Omental fat pad (tissue), 4 donors: Measurements from ENCODE around the gene LLGL2. TPM values are rescaled to one million over a fixed set of nuclear protein-coding genes. Genes with fewer than 3 reads are reported as not detected.

Source experiments
- ATAC-seq: fragments of 150-250 bp; one replicate; pipeline ENCODE4 v1.9.1; 2016; ENCODE audit warnings: mild to moderate bottlenecking, moderate library complexity; ENCODE audit not compliant: low FRiP score
- DNase-seq: peaks from one replicate; pipeline ENCODE4 v3.0.0-alpha.2; 2019; ENCODE audit warnings: low spot score
- total RNA-seq, 4 donors: library from RNA; depleted of rRNA; stranded (reverse); fragments of >200 nt; gene quantifications; one replicate each; pipeline ENCODE4 v1.1.0, GENCODE V29; 2016
- TF ChIP-seq, protein P1 (sequence below), 3 donors: fragments of 450-650 bp; IDR thresholded peaks; one replicate each; pipeline ENCODE4 v1.5.1; 2016 to 2017; ENCODE audit warnings: antibody characterized with exemption in 3 of 3, mild to moderate bottlenecking in 3 of 3, moderate library complexity in 2 of 3

Gene LLGL2
- total RNA-seq, 4 donors from 2014 or later, result 5.4 to 10.4 (median 6.7) TPM

DNA sequence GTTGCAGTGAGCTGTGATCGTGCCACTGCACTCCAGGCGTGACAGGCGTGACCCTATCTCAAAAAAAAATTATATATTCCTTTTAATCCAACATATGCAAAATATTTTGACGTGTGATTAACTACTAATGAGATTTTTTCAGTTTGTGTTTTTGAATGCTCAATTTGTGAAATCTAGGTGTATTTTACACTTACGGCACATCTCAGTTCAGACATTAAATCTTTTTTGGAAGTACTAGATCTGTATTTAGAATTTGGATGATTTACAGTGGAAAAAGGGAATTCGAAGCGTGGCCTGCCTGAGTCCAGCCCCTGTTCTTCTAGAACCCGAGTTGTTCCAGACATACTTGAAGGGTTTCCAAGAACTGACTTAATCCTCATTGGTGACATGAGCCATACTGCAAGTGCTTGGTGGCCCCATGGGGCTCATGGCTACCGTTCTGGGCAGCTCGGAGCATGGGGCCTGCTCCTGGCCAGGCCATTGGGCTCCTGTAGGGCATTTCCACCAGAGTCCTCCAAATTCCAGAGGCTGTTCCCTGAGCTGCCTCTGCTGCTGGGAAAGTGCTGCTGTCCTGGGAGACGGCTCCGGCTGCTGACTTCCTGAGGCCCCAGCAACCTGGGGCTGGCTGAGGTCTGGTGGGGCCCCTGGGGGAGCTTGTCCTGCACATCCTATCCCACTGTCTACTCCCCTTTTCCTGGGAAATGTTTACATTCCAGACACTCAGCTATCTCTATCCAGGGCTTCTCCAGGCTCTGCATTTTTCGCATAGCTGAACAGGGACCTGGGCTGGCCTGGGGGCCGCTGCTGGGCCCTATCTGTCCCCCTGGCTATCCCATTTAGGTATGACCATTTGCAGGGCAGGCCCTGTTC, 27.2 kb downstream of the LLGL2 start:
- TF ChIP-seq, protein P1, sequence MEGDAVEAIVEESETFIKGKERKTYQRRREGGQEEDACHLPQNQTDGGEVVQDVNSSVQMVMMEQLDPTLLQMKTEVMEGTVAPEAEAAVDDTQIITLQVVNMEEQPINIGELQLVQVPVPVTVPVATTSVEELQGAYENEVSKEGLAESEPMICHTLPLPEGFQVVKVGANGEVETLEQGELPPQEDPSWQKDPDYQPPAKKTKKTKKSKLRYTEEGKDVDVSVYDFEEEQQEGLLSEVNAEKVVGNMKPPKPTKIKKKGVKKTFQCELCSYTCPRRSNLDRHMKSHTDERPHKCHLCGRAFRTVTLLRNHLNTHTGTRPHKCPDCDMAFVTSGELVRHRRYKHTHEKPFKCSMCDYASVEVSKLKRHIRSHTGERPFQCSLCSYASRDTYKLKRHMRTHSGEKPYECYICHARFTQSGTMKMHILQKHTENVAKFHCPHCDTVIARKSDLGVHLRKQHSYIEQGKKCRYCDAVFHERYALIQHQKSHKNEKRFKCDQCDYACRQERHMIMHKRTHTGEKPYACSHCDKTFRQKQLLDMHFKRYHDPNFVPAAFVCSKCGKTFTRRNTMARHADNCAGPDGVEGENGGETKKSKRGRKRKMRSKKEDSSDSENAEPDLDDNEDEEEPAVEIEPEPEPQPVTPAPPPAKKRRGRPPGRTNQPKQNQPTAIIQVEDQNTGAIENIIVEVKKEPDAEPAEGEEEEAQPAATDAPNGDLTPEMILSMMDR (IDR thresholded peaks at IDR 0.05), result no peak
- ATAC-seq (no peak), DNase-seq (no peak)

DNA sequence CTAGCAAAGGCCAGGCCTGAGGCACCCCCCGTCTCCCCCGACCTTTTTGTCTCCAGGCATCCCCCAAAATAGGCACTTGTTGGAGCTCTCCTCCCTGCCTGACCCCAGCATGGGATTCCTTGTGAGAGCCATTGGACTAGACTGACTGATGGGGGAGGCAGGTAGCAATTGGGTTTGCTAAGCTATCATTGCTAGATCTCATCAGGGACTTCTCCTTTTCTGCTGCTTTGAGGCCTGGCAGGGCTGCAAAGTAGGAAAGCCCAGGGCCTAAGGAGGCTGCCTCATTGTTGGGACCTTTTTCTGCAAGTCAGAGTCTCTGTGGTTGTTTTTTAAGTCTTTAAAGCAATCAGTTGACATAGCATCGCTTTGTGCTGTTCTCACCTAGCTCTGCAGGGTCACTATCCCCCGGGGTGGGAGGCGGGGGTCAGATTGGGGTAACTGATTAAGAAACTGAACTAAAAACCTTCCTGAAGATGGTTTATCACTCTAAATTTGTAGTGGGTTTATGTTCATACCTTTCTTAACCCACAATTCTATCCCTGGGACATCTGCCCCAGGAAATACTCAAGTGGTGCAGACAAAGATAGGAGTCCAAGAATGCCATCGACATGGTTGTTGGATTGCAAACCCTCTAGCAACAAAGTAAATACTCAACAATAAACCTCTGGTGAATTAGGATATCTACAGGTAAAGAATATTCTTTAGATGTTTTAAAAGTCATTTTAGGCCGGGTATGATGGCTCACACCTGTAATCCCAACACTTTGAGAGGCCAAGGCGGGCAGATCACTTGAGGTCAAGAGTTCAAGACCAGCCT, 28.0 kb downstream of the LLGL2 start:
- ATAC-seq (no peak), DNase-seq (no peak)
- TF ChIP-seq, protein P1 (IDR thresholded peaks at IDR 0.05), result no peak

DNA sequence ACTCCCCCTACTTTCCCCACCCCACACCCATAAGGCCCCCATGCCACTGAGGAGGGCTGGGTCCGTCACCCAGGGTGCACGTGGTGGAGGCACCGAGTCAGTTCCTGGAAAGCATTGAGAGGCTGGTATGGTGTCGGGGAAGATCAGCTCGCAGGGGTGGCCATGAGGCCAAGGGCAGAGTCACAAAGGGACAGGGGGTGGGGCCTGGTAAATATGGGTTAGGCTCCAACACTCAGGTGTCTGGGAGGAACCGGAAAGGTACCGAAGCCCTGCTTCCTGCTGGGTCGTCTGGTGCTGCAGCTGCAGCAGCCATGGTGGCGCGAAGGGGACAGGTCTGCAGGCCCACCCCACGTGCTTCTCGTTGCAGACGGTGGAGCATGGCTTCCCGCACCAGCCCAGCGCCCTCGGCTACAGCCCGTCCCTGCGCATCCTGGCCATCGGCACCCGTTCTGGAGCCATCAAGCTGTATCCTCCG, 30.2 kb downstream of the LLGL2 start:
- no peak for DNase-seq
- no peak for ATAC-seq
- TF ChIP-seq, protein P1 (IDR thresholded peaks at IDR 0.05), result no peak

DNA sequence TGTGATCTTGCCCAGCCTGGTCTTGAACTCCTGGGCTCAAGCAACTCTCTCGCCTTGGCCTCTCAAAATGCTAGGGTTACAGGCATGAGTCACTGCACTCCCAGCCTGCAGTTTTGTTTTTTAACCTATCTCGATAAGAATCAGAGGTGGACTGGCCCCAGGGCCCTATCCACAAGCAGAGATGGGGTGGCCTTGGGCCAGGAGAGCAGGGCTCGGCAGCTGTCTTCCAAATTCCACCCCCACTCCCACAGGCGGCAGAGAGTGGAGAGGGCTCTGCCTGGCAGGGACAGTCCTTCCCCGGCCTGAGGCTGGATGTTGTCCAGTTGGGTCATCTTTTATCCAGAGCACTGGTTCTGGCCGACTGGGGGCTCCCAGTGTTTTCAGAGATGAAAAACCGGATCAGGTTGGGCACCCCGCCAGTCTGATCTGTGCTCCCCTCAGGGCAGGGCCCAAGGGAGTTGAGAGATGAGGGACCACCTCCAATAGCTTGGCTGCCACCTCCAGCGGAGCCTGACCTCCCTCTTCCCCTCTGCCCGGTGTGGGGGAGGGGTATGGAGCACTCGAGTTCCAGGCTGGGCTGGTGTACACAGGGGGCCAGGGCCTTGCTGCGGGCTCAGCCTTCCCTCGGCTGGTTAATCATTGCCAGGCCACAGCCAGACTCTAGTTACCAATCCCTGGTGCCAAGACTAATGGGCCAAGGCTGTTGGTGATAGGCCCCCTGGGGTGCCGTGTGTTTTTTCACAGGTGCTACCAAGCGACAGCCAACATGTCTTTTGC, 31.8 kb downstream of the LLGL2 start:
- ATAC-seq (peak; percentile 39), DNase-seq (no peak)
- TF ChIP-seq, protein P1 (IDR thresholded peaks at IDR 0.05), result no peak

DNA sequence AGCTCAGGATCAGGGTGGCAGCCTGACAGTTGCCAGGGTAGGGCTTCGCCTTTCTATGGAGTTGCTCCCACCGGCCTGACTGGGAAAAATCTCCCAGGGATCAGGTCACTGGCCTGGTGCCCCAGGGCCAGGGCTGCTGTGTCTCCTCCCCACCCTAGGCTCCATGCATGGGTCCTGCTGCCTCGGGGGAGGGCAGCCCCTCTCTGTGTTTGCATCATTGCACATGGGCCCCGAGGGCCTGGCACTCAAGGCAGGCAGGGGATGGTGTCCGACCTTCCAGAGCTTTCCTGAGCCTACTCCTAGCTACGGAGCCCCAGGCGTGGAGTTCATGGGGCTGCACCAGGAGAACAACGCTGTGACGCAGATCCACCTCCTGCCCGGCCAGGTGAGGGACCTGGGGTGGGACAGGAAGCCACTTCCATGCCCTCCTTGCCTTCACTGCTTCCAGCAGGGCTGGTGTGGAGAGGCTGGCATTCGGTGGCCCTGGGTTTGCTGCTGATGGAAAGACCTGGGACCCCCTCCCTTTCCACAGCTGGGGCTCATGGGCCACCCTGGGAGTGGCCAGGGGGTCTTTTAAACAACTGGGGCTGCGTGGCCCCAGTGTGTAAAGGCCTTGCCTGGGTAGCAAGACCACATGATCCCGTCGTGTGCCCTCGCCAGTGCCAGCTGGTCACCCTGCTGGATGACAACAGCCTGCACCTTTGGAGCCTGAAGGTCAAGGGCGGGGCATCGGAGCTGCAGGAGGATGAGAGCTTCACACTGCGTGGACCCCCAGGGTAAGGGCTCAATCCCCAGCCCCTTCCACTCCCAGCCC, 32.6 kb downstream of the LLGL2 start:
- DNase-seq (no peak), ATAC-seq (peak; percentile 11)
- TF ChIP-seq, protein P1 (IDR thresholded peaks at IDR 0.05), result no peak
